HEK293 (cell line): ENCODE results near the gene NRROS.
A peak's percentile ranks its signal among the peaks of the same experiment; 100 is the strongest.

Experiments
- CTCF ChIA-PET: fragments of 350-600 bp; formaldehyde crosslinking; extraction: SDS; loops from one replicate; lab custom pipeline; 2021; ENCODE audit warnings: antibody characterized with exemption; lab: Yijun Ruan, JAX
- POLR2A ChIA-PET: fragments of 300-600 bp; formaldehyde crosslinking; extraction: SDS; loops from one replicate; lab custom pipeline; 2020; ENCODE audit warnings: antibody characterized with exemption, inconsistent platforms; lab: Yijun Ruan, JAX
- H3K27ac ChIP-seq: fragments of 200-500 bp; sonication (Bioruptor generic); 2 replicates; pipeline ENCODE4 v1.5.1; 2014; ENCODE audit warnings: low read depth, low read length, control low read depth, inconsistent platforms; ENCODE audit errors: extremely low read depth
- H3K36me3 ChIP-seq, 2 experiments: fragments of 200-500 bp in 1 of 2; sonication (Bioruptor generic) in 1 of 2; 1 replicate in 1 of 2; 2 replicates in 1 of 2; pipeline ENCODE4 v1.5.1; 2014 to 2017; ENCODE audit warnings: inconsistent platforms in 2 of 2, low read length in 2 of 2; ENCODE audit not compliant: control insufficient read depth in 2 of 2, insufficient read depth in 1 of 2
- H3K4me1 ChIP-seq: fragments of 200-500 bp; sonication (Bioruptor generic); 2 replicates; pipeline ENCODE4 v1.5.1; 2014; ENCODE audit warnings: mild to moderate bottlenecking, low read length, inconsistent platforms; ENCODE audit not compliant: control insufficient read depth, insufficient read depth
- H3K4me3 ChIP-seq: 2 replicates; pipeline ENCODE4 v1.5.1; 2011; ENCODE audit warnings: low read depth, mild to moderate bottlenecking, control low read depth, low read length, moderate library complexity
- H3K9me3 ChIP-seq: fragments of 200-500 bp; sonication (Bioruptor generic); 2 replicates; pipeline ENCODE4 v1.5.1; 2014; ENCODE audit warnings: low read depth, low read length, inconsistent platforms; ENCODE audit not compliant: control insufficient read depth, insufficient read depth
- GLI2 ChIP-seq: fragments of 450-650 bp; formaldehyde crosslinking; IDR thresholded peaks from 2 replicates; pipeline ENCODE4; 2017; ENCODE audit warnings: missing biosample characterization, missing genetic modification characterization, low read depth, borderline replicate concordance
- TRIM28 ChIP-seq: IDR thresholded peaks from 2 replicates; pipeline ENCODE4 v1.6.1; 2011; ENCODE audit warnings: low read length, control low read depth, borderline replicate concordance
- ZNF18 ChIP-seq: fragments of 450-650 bp; formaldehyde crosslinking; IDR thresholded peaks from 2 replicates; pipeline ENCODE4 v1.5.1; 2016; ENCODE audit warnings: missing biosample characterization, missing genetic modification characterization
- ZNF580 ChIP-seq: fragments of 450-650 bp; formaldehyde crosslinking; IDR thresholded peaks from 2 replicates; pipeline ENCODE4 v1.5.1; 2016; ENCODE audit warnings: missing biosample characterization, missing genetic modification characterization
- ZNF645 ChIP-seq: fragments of 450-650 bp; formaldehyde crosslinking; IDR thresholded peaks from 2 replicates; pipeline ENCODE4; 2016; ENCODE audit warnings: missing biosample characterization, missing genetic modification characterization
- TF ChIP-seq, protein P1 (sequence below): IDR thresholded peaks from 2 replicates; pipeline ENCODE4 v1.6.1; 2011; ENCODE audit warnings: mild to moderate bottlenecking, low read depth, low read length, borderline replicate concordance
- TF ChIP-seq, protein P2 (sequence below): fragments of 450-650 bp; formaldehyde crosslinking; IDR thresholded peaks from 2 replicates; pipeline ENCODE4 v1.5.1; 2016; ENCODE audit warnings: missing biosample characterization, missing genetic modification characterization
- TF ChIP-seq, protein P3 (sequence below): fragments of 450-650 bp; formaldehyde crosslinking; IDR thresholded peaks from 2 replicates; pipeline ENCODE4 v1.5.1; 2016; ENCODE audit warnings: missing biosample characterization, missing genetic modification characterization

Gene NRROS

DNA sequence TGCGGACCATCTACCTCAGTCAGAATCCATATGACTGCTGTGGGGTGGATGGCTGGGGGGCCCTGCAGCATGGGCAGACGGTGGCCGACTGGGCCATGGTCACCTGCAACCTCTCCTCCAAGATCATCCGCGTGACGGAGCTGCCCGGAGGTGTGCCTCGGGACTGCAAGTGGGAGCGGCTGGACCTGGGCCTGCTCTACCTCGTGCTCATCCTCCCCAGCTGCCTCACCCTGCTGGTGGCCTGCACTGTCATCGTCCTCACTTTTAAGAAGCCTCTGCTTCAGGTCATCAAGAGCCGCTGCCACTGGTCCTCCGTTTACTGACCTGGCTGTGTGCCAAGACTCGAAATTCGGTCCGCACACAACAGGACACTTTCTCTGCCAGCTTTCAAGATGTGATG is 21.9 kb downstream of the NRROS start (continued):
- TF ChIP-seq ZNF645 (no peak), ZNF580 (tag by site-specific recombination) (no peak)

GRCh38 chr3:196662033-196662432 is 22.5 kb downstream of the NRROS start:
- ChIA-PET POLR2A (no interaction called here), CTCF (no interaction called here)

GRCh38 chr3:196662711-196663571 is 23.4 kb downstream of the NRROS start:
- TF ChIP-seq, protein P1, sequence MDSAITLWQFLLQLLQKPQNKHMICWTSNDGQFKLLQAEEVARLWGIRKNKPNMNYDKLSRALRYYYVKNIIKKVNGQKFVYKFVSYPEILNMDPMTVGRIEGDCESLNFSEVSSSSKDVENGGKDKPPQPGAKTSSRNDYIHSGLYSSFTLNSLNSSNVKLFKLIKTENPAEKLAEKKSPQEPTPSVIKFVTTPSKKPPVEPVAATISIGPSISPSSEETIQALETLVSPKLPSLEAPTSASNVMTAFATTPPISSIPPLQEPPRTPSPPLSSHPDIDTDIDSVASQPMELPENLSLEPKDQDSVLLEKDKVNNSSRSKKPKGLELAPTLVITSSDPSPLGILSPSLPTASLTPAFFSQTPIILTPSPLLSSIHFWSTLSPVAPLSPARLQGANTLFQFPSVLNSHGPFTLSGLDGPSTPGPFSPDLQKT: no peak
- TF ChIP-seq TRIM28: peak; percentile 21; the same call in 1 of the 2 replicates
- H3K4me3 ChIP-seq: no peak overlapping the region
- POLR2A ChIA-PET: interaction anchor here (0.6 kb wide), 1 partner anchor 372 kb away, joined by 5 read pairs; no protein-coding TSS in a partner anchor
- no peaks in the 10 kb centered on the region for H3K36me3 ChIP-seq
- CTCF ChIA-PET: interaction anchor here (0.6 kb wide), 1 partner anchor 21 kb away, joined by 3 read pairs; no protein-coding TSS in a partner anchor
- no peaks in the 10 kb centered on the region for H3K4me1 ChIP-seq
- no peak overlapping the region for H3K27ac ChIP-seq
- no peaks in the 10 kb centered on the region for H3K9me3 ChIP-seq

More at GRCh38 chr3:196662033-196662432, 22.5 kb downstream of the NRROS start:
- no peak overlapping the region for H3K4me3 ChIP-seq
- H3K9me3 ChIP-seq: no peaks in the 10 kb centered on the region
- no peak overlapping the region for H3K27ac ChIP-seq
- no peaks in the 10 kb centered on the region for H3K36me3 ChIP-seq
- no peaks in the 10 kb centered on the region for H3K4me1 ChIP-seq
- TF ChIP-seq ZNF18 (tag by site-specific recombination) (no peak), GLI2 (tag by site-specific recombination) (no peak)
- TF ChIP-seq, protein P2, sequence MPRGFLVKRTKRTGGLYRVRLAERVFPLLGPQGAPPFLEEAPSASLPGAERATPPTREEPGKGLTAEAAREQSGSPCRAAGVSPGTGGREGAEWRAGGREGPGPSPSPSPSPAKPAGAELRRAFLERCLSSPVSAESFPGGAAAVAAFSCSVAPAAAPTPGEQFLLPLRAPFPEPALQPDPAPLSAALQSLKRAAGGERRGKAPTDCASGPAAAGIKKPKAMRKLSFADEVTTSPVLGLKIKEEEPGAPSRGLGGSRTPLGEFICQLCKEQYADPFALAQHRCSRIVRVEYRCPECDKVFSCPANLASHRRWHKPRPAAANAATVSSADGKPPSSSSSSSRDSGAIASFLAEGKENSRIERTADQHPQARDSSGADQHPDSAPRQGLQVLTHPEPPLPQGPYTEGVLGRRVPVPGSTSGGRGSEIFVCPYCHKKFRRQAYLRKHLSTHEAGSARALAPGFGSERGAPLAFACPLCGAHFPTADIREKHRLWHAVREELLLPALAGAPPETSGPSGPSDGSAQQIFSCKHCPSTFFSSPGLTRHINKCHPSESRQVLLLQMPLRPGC (tag by site-specific recombination): no peak
- TF ChIP-seq, protein P3, sequence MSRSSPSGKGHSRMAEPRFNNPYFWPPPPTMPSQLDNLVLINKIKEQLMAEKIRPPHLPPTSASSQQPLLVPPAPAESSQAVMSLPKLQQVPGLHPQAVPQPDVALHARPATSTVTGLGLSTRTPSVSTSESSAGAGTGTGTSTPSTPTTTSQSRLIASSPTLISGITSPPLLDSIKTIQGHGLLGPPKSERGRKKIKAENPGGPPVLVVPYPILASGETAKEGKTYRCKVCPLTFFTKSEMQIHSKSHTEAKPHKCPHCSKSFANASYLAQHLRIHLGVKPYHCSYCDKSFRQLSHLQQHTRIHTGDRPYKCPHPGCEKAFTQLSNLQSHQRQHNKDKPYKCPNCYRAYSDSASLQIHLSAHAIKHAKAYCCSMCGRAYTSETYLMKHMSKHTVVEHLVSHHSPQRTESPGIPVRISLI: no peak
